Measurements from ENCODE around the gene POLR1D.

DNA sequence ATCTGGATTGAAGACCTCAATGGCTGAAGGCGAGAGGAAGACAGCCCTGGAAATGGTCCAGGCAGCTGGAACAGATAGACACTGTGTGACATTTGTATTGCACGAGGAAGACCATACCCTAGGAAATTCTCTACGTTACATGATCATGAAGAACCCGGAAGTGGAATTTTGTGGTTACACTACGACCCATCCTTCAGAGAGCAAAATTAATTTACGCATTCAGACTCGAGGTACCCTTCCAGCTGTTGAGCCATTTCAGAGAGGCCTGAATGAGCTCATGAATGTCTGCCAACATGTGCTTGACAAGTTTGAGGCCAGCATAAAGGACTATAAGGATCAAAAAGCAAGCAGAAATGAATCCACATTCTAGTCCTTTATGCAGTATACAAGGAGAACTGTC is 1.2 kb downstream of the POLR1D start:
- TF ChIP-seq, protein P1, sequence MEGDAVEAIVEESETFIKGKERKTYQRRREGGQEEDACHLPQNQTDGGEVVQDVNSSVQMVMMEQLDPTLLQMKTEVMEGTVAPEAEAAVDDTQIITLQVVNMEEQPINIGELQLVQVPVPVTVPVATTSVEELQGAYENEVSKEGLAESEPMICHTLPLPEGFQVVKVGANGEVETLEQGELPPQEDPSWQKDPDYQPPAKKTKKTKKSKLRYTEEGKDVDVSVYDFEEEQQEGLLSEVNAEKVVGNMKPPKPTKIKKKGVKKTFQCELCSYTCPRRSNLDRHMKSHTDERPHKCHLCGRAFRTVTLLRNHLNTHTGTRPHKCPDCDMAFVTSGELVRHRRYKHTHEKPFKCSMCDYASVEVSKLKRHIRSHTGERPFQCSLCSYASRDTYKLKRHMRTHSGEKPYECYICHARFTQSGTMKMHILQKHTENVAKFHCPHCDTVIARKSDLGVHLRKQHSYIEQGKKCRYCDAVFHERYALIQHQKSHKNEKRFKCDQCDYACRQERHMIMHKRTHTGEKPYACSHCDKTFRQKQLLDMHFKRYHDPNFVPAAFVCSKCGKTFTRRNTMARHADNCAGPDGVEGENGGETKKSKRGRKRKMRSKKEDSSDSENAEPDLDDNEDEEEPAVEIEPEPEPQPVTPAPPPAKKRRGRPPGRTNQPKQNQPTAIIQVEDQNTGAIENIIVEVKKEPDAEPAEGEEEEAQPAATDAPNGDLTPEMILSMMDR (IDR thresholded peaks at IDR 0.05; ENCODE audit: low read length) = no peak
- no peak for TF ChIP-seq EZH2 (IDR thresholded peaks at IDR 0.05; ENCODE audit: borderline replicate concordance, low read length)
